ENCODE results near the gene PAK1IP1. TPM values are rescaled to one million over a fixed set of nuclear protein-coding genes. Genes with fewer than 3 reads are reported as not detected.

The PAK1IP1 gene
- total and polyA plus RNA-seq, 12 donors, result 4.5 to 32.3 (median 11.6) TPM

GRCh38 chr6:10722570-10722819, 27.7 kb downstream of the PAK1IP1 start:
- Histone ChIP-seq H3K4me1 (replicated peaks in 1 of 2) (peaks cover 19 to 33% of the 10 kb centered on the region in 2 donors), H3K27me3 (no peaks in the 10 kb centered on the region), H3K27ac (peak overlapping the region; percentile 74 to 94 (median 90)), H3K36me3 (replicated peaks in 1 of 2) (peaks cover 0 to 9% of the 10 kb centered on the region in 2 donors), H3K9me3 (replicated peaks in 1 of 3) (no peaks in the 10 kb centered on the region), H3K4me3 (peak overlapping the region in 2 of 4 donors; percentile 63 to 85)
- intact Hi-C loops (cut with DNase I), result no loop called here
- no peak for DNase-seq
- 0 to 3% (median 0%) methylated on average over 6 of the region's 6 CpGs for WGBS, 4 donors
- no peak for TF ChIP-seq POLR2A (IDR thresholded peaks at IDR 0.05)
- TF ChIP-seq, protein P1, sequence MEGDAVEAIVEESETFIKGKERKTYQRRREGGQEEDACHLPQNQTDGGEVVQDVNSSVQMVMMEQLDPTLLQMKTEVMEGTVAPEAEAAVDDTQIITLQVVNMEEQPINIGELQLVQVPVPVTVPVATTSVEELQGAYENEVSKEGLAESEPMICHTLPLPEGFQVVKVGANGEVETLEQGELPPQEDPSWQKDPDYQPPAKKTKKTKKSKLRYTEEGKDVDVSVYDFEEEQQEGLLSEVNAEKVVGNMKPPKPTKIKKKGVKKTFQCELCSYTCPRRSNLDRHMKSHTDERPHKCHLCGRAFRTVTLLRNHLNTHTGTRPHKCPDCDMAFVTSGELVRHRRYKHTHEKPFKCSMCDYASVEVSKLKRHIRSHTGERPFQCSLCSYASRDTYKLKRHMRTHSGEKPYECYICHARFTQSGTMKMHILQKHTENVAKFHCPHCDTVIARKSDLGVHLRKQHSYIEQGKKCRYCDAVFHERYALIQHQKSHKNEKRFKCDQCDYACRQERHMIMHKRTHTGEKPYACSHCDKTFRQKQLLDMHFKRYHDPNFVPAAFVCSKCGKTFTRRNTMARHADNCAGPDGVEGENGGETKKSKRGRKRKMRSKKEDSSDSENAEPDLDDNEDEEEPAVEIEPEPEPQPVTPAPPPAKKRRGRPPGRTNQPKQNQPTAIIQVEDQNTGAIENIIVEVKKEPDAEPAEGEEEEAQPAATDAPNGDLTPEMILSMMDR (IDR thresholded peaks at IDR 0.05), result no peak

DNA sequence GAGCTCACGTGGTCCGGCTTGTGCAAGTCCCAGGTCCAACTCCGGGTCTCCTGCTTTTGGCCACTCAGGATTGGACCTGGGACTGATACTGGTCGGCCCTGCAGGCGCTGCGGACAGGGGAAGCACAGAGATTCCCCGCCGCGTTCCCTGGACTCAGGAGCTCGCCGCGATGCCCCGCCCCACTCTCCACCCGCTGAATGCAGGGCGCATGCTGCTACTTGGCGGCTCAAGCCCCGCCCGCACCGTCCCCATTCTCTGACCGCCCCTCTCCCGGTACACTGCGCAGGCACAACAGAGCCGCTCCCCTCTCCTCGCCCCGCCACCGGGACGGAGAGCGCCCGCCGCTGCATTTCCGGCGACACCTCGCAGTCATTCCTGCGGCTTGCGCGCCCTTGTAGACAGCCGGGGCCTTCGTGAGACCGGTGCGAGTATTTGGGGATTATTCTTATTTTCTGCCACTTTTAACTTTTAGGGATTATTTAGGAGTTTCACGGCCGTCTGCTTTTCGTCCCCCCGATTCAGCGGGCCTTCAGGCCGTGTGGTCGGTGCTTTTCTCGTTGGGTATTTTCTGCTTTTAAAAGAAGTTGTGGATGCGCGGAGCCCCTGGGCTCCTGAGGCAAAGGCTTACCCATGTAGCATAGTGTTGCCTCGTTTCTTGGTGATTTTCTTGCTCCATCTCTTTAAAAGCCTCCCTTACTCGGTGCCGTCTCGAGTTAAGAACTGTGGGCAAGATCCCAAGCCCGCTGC, 28.2 kb downstream of the PAK1IP1 start, which contains the start of gene TMEM14C:
Gene TMEM14C (plus strand): TSS at position 251 of the 747 bp plus-strand sequence. CDS start 1,544 bp downstream, outside the sequence.
- peaks cover 19 to 33% of the 10 kb centered on the region in 2 donors for H3K4me1 ChIP-seq (replicated peaks in 1 of 2)
- no peaks in the 10 kb centered on the region for H3K9me3 ChIP-seq (replicated peaks in 1 of 3)
- peak; percentile 99 to 100 (median 99) for DNase-seq
- TF ChIP-seq, protein P1 (IDR thresholded peaks at IDR 0.05), result no peak
- TF ChIP-seq POLR2A (IDR thresholded peaks at IDR 0.05), result peak; percentile 86 to 98
- no peaks in the 10 kb centered on the region for H3K27me3 ChIP-seq
- WGBS, 4 donors, result 0 to 1% (median 0%) methylated on average over 37 to 55 of the region's 55 CpGs
- peak within 1 kb of the TSS; percentile 48 to 85 (median 72) for H3K4me3 ChIP-seq
- H3K27ac ChIP-seq, result peak within 1 kb of the TSS; percentile 79 to 94 (median 90)
- H3K36me3 ChIP-seq (replicated peaks in 1 of 2), result peaks cover 0 to 9% of the 10 kb centered on the region in 2 donors
- intact Hi-C loops (cut with DNase I), result no loop called here

DNA sequence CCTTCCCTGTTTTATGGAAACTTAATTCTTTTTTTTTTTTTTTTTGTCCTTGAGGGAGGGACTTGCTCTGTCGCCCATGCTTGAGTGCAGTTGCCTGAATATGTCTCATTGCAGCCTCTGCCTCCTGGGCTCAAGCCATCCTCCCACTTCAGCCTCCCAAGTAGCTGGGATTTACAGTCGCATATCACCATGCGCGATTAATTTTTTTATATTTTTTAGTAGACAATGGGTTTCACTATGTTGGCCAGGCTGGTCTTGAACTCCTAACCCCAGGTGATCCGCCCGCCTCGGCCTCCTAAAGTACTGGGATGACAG, 28.8 kb downstream of the PAK1IP1 start:
- Histone ChIP-seq H3K27me3 (no peaks in the 10 kb centered on the region), H3K4me1 (replicated peaks in 1 of 2) (peaks cover 19 to 33% of the 10 kb centered on the region in 2 donors), H3K4me3 (peak overlapping the region in 2 of 4 donors; percentile 63 to 85), H3K9me3 (replicated peaks in 1 of 3) (no peaks in the 10 kb centered on the region), H3K36me3 (replicated peaks in 1 of 2) (peaks cover 0 to 9% of the 10 kb centered on the region in 2 donors), H3K27ac (peak overlapping the region; percentile 79 to 94 (median 90))
- intact Hi-C loops (cut with DNase I), result no loop called here
- no peak for TF ChIP-seq POLR2A (IDR thresholded peaks at IDR 0.05)
- TF ChIP-seq, protein P1 (IDR thresholded peaks at IDR 0.05), result no peak
- WGBS, 4 donors, result 20 to 38% (median 24%) methylated on average over 7 of the region's 7 CpGs
- DNase-seq, result peak in 5 of 7 donors; percentile 24 to 55 (median 33)

GRCh38 chr6:10725044-10725443, 30.3 kb downstream of the PAK1IP1 start:
- H3K27ac ChIP-seq, result no peak overlapping the region
- intact Hi-C loops (cut with DNase I), result no loop called here
- no peaks in the 10 kb centered on the region for H3K9me3 ChIP-seq (replicated peaks in 1 of 3)
- peaks cover 0 to 15% of the 10 kb centered on the region in 2 donors for H3K36me3 ChIP-seq (replicated peaks in 1 of 2)
- peak in 1 of 7 donors; percentile 44 for DNase-seq
- H3K4me1 ChIP-seq (replicated peaks in 1 of 2), result peaks cover 19 to 35% of the 10 kb centered on the region in 2 donors
- H3K4me3 ChIP-seq, result no peak overlapping the region
- no peaks in the 10 kb centered on the region for H3K27me3 ChIP-seq
- TF ChIP-seq POLR2A (IDR thresholded peaks at IDR 0.05), result no peak
- TF ChIP-seq, protein P1 (IDR thresholded peaks at IDR 0.05), result no peak
- WGBS, 4 donors, result 39 to 64% (median 52%) methylated on average over 4 to 6 of the region's 6 CpGs

All from adrenal gland (tissue), 12 donors.